ENCODE results near the gene THYN1. TPM values are rescaled to one million over a fixed set of nuclear protein-coding genes. Genes with fewer than 3 reads are reported as not detected.
"Not testable (repeated sequence)": the region's sequence is repeated elsewhere in the genome, so short reads cannot be mapped to it uniquely, and the experiment has no call there.

The THYN1 gene
- 10 to 100 TPM; 34.4 to 45.9 TPM for total RNA-seq

DNA sequence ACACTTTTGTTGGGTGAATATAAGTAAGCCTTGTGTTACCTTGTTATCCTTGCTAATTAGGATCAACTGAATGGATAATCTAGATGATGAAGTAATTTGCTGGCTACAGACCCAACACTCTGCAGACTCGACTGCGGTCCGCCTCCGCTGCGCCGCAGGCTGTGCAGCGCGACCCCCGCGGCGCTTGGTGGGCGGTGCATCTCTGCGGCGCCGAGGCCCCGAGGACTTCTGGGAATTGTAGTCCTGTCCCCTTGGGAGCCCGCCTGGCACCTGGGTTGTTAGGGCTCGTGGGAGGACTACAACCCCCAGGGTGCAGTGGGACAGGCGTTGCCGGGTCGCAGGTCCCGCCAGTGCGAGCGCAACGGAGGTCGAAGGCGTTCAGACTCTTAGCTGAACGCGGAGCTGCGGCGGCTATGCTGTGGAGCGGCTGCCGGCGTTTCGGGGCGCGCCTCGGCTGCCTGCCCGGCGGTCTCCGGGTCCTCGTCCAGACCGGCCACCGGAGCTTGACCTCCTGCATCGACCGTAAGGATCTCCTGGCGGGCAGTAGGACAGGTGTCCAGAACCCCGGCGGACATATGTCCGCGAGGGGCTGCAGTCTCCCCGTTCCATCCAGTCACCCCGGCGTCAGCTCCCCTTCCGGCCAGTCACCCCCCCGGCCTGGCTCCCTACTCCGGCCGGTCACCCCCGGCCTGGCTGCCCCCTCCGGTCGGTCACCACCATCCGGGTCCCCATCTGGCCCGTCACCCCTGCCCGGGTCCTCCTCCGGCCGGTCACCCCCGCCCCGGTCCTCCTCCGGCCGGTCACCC, at the start of gene THYN1, which contains the start of gene ACAD8:
Gene THYN1 (minus strand): TSS at position 165 of the 806 bp plus-strand sequence. CDS start 470 bp downstream, outside the sequence.
Gene ACAD8 (plus strand): TSS at position 381 of the 806 bp plus-strand sequence. CDS start 33 bp downstream, at position 414.
- no peaks in the 10 kb centered on the region for H3K27me3 Mint-ChIP-seq
- no peaks in the 10 kb centered on the region for H3K9me3 Mint-ChIP-seq
- peak; percentile 100 for ATAC-seq
- peak within 1 kb of the TSS; percentile 98 for H3K4me3 Mint-ChIP-seq
- peaks cover 4% of the 10 kb centered on the region for H3K36me3 Mint-ChIP-seq
- H3K4me1 Mint-ChIP-seq (ENCODE audit: low read depth in 2 of 2), result peaks cover 32 to 46% of the 10 kb centered on the region in 2 donors
- H3K27ac Mint-ChIP-seq, result peak within 1 kb of the TSS; percentile 74 to 89
- DNase-seq (ENCODE audit: low spot score), result peak; percentile 98

- H3K4me3 Mint-ChIP-seq, result no peak overlapping the region
- DNase-seq (ENCODE audit: low spot score) (no peak), ATAC-seq (peak in 1 of 2 donors; percentile 62)
- no peaks in the 10 kb centered on the region for H3K36me3 Mint-ChIP-seq
- peaks cover 7 to 15% of the 10 kb centered on the region in 2 donors for H3K27me3 Mint-ChIP-seq
- H3K27ac Mint-ChIP-seq, result no peak overlapping the region
- peaks cover 0 to 5% of the 10 kb centered on the region in 2 donors for H3K4me1 Mint-ChIP-seq (ENCODE audit: low read depth in 2 of 2)
- no peaks in the 10 kb centered on the region for H3K9me3 Mint-ChIP-seq
Measured at GRCh38 chr11:134294664-134295063, 41.5 kb upstream of the THYN1 start.

- peaks cover 0 to 5% of the 10 kb centered on the region in 2 donors for H3K4me1 Mint-ChIP-seq (ENCODE audit: low read depth in 2 of 2)
- DNase-seq (ENCODE audit: low spot score) (no peak), ATAC-seq (no peak)
- H3K4me3 Mint-ChIP-seq, result no peak overlapping the region
- no peaks in the 10 kb centered on the region for H3K9me3 Mint-ChIP-seq
- H3K27me3 Mint-ChIP-seq, result peaks cover 7 to 10% of the 10 kb centered on the region in 2 donors
- H3K36me3 Mint-ChIP-seq, result no peaks in the 10 kb centered on the region
- no peak overlapping the region for H3K27ac Mint-ChIP-seq
Measured at GRCh38 chr11:134293119-134294113, 40.3 kb upstream of the THYN1 start.

- ATAC-seq (no peak), DNase-seq (ENCODE audit: low spot score) (no peak)
- Mint-ChIP-seq H3K9me3 (no peaks in the 10 kb centered on the region), H3K4me1 (ENCODE audit: low read depth in 2 of 2) (peaks cover 0 to 5% of the 10 kb centered on the region in 2 donors), H3K36me3 (no peaks in the 10 kb centered on the region), H3K27ac (no peak overlapping the region), H3K27me3 (peaks cover 13 to 14% of the 10 kb centered on the region in 2 donors), H3K4me3 (no peak overlapping the region)
Measured at GRCh38 chr11:134292661-134293060, 39.5 kb upstream of the THYN1 start.

- Mint-ChIP-seq H3K4me1 (ENCODE audit: low read depth in 2 of 2) (peaks cover 0 to 5% of the 10 kb centered on the region in 2 donors), H3K27ac (no peak overlapping the region), H3K9me3 (no peaks in the 10 kb centered on the region), H3K4me3 (no peak overlapping the region), H3K27me3 (peaks cover 14% of the 10 kb centered on the region in 2 donors), H3K36me3 (no peaks in the 10 kb centered on the region)
- ATAC-seq (no peak), DNase-seq (ENCODE audit: low spot score) (no peak)
Measured at GRCh38 chr11:134291196-134291595, 38.0 kb upstream of the THYN1 start.

DNA sequence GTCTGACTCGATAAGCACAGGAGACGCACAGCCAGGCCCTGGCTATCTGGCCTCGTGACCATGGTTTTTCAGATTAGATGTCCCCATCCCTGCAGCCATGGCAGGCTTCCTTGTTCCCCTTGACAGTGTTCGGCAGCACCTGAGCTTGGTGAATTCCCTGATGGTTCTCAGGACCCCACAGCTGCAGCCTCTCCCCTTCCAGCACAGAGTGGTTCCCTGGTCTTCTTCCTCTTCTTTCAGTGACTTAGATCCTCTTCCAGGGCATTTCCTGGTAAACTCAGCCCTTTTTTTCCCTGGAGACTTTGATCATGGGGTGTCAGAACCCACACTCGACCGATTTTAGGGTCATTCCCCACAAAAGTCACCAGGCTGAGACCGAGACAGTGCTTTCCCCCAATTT, 37.5 kb upstream of the THYN1 start:
- Mint-ChIP-seq H3K36me3 (no peaks in the 10 kb centered on the region), H3K9me3 (no peaks in the 10 kb centered on the region), H3K27me3 (peaks cover 14% of the 10 kb centered on the region in 2 donors), H3K4me3 (no peak overlapping the region), H3K27ac (no peak overlapping the region), H3K4me1 (ENCODE audit: low read depth in 2 of 2) (peaks cover 0 to 5% of the 10 kb centered on the region in 2 donors)
- DNase-seq (ENCODE audit: low spot score) (no peak), ATAC-seq (no peak)

GRCh38 chr11:134289789-134290188, 36.6 kb upstream of the THYN1 start:
- DNase-seq (ENCODE audit: low spot score) (no peak), ATAC-seq (no peak)
- Mint-ChIP-seq H3K4me1 (ENCODE audit: low read depth in 2 of 2) (peaks cover 0 to 5% of the 10 kb centered on the region in 2 donors), H3K9me3 (no peaks in the 10 kb centered on the region), H3K36me3 (no peaks in the 10 kb centered on the region), H3K27me3 (peaks cover 14% of the 10 kb centered on the region in 2 donors), H3K4me3 (no peak overlapping the region), H3K27ac (no peak overlapping the region)

GRCh38 chr11:134289167-134289566, 36.0 kb upstream of the THYN1 start:
- H3K9me3 Mint-ChIP-seq, result no peaks in the 10 kb centered on the region
- no peak overlapping the region for H3K4me3 Mint-ChIP-seq
- no peaks in the 10 kb centered on the region for H3K36me3 Mint-ChIP-seq
- ATAC-seq (no peak), DNase-seq (ENCODE audit: low spot score) (no peak)
- peaks cover 9 to 10% of the 10 kb centered on the region in 2 donors for H3K27me3 Mint-ChIP-seq
- H3K4me1 Mint-ChIP-seq (ENCODE audit: low read depth in 2 of 2), result peaks cover 0 to 5% of the 10 kb centered on the region in 2 donors
- H3K27ac Mint-ChIP-seq, result no peak overlapping the region

DNA sequence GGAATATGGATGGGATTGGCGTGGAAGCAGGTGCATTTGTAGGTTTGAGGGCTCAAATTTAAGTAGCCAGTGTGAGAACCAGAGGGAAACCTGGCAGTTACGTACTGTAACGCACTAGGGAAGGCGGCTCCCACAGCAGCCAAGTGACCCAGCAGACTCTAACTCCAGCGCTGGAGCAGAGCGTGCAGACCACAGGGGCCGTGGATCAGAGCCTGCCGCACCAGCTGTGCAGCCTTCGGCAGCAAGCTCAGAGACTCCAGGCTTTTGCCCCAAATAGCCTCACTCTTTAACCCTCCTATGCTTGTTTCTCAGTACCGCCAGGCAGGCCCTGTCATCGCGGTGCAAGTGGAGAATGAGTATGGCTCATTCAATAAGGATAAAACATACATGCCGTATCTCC, 35.3 kb upstream of the THYN1 start:
- H3K27ac Mint-ChIP-seq, result no peak overlapping the region
- H3K4me1 Mint-ChIP-seq (ENCODE audit: low read depth in 2 of 2), result peaks cover 0 to 5% of the 10 kb centered on the region in 2 donors
- ATAC-seq, result no peak
- no peak for DNase-seq (ENCODE audit: low spot score)
- no peak overlapping the region for H3K4me3 Mint-ChIP-seq
- peaks cover 8 to 10% of the 10 kb centered on the region in 2 donors for H3K27me3 Mint-ChIP-seq
- H3K36me3 Mint-ChIP-seq, result no peaks in the 10 kb centered on the region
- H3K9me3 Mint-ChIP-seq, result no peaks in the 10 kb centered on the region

DNA sequence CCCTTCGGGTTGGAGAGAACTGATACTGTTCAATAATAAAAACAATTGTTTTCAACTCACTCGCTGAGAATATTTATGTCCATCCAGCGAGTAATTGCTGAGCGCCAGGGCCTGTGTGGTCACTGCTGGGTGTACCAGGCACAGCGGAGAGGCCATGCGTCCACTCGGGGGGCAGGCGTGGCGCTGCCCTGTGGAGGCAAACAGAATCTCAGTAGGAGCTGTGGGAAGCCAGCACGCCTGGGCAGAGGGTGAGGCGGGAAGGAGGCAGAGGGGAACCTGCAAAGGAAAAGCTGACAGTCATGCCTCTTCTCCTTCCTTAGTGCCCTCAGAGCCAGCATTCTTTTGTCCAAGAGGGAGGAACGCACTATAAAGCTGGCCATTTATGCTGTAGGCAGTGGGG, 34.4 kb upstream of the THYN1 start:
- Mint-ChIP-seq H3K27ac (no peak overlapping the region), H3K36me3 (no peaks in the 10 kb centered on the region), H3K27me3 (peaks cover 8 to 10% of the 10 kb centered on the region in 2 donors), H3K4me1 (ENCODE audit: low read depth in 2 of 2) (peaks cover 0 to 5% of the 10 kb centered on the region in 2 donors), H3K4me3 (no peak overlapping the region), H3K9me3 (no peaks in the 10 kb centered on the region)
- ATAC-seq (no peak), DNase-seq (ENCODE audit: low spot score) (no peak)

GRCh38 chr11:134284349-134284748, 31.2 kb upstream of the THYN1 start:
- H3K27me3 Mint-ChIP-seq, result peaks cover 20 to 27% of the 10 kb centered on the region in 2 donors
- H3K4me3 Mint-ChIP-seq; H3K36me3 Mint-ChIP-seq; ATAC-seq; DNase-seq (ENCODE audit: low spot score); H3K27ac Mint-ChIP-seq; H3K9me3 Mint-ChIP-seq; H3K4me1 Mint-ChIP-seq (ENCODE audit: low read depth in 2 of 2): not testable (repeated sequence)

GRCh38 chr11:134283461-134284230, 30.5 kb upstream of the THYN1 start:
- no peak for ATAC-seq
- H3K27ac Mint-ChIP-seq, result no peak overlapping the region
- peaks cover 22 to 34% of the 10 kb centered on the region in 2 donors for H3K27me3 Mint-ChIP-seq
- no peaks in the 10 kb centered on the region for H3K4me1 Mint-ChIP-seq (ENCODE audit: low read depth in 2 of 2)
- no peak overlapping the region for H3K4me3 Mint-ChIP-seq
- no peak for DNase-seq (ENCODE audit: low spot score)
- no peaks in the 10 kb centered on the region for H3K9me3 Mint-ChIP-seq
- no peaks in the 10 kb centered on the region for H3K36me3 Mint-ChIP-seq
